Neural progenitor cell (in vitro differentiated cells): ENCODE data around the gene PLA2G6.

Source experiments
- CTCF ChIP-seq: fragments of 200-600 bp; sonication (generic); IDR thresholded peaks from 2 replicates; pipeline ENCODE4 v1.5.1; 2017; ENCODE audit warnings: antibody characterized with exemption, mild to moderate bottlenecking
- EZH2 ChIP-seq: fragments of 200-600 bp; sonication (generic); IDR thresholded peaks from 2 replicates; pipeline ENCODE4 v1.6.1; 2017; ENCODE audit warnings: antibody characterized with exemption, mild to moderate bottlenecking, moderate library complexity
- EZH2phosphoT487 ChIP-seq: fragments of 200-600 bp; sonication (generic); IDR thresholded peaks from 2 replicates; pipeline ENCODE4 v1.6.1; 2017; ENCODE audit warnings: antibody characterized with exemption

- no peak for TF ChIP-seq CTCF
- TF ChIP-seq EZH2phosphoT487 = no peak
- TF ChIP-seq EZH2 = no peak
Observed at GRCh38 chr22:38196791-38197419, 15.3 kb upstream of the PLA2G6 start.
